ENCODE results near the gene PRH2.

PRH2 gene

DNA sequence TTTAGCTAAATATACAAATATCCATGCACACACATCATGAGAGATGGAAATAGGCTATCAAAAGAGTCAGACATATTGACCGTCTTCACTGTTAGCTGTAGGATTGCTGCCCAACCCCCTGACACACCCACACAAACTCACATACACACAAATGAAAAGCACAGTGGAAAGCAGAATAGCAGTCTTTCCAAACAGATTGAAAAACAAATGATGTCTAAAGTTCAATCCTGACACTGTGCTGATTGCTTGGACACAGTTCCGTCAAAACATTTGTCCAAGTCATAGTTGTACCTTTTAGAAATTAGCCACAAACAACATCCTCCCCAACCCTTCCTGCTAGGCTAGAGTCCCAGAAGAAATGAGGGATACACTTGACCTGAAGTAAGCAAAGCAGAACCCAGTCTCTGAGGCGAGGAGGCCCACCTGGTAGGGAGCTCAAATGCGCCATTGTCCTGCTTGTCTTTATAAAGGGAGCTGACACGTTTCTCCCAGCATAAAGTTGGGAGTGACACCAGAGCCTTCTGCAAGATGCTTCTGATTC is at the start of gene PRH2:
PRH2 (plus strand) TSS at position 491 of the 541 bp plus-strand sequence; CDS start at position 529, 38 bp downstream.
- DNase-seq = no peak

DNA sequence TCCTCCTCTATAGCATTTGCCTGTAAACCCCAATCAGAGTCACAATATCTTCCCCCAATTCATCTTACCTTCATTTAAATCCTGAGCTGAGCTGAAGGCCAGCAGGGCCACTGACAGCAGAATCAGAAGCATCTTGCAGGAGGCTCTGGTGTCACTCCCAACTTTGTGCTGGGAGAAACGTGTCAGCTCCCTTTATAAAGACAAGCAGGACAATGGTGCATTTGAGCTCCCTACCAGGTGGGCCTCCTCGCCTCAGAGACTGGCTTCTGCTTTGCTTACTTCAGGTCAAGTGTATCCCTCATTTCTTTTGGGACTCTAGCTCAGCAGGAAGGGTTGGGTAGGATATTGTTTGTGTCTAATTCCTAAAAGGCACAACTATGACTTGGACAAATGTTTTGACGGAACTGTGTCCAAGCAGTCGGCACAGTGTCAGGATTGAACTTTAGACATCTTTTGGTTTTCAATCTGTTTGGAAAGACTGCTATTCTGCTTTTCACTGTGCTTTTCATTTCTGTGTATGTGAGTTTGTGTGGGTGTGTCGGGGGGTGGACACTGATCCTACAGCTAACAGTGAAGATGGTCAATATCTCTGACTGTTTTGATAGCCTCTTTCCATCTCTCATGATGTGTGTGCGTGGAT is 44.8 kb upstream of the PRH2 start, which contains the start of gene PRH1:
PRH1 (minus strand) TSS at position 170 of the 640 bp plus-strand sequence; CDS start at position 132, 38 bp downstream.
- DNase-seq = no peak

DNA sequence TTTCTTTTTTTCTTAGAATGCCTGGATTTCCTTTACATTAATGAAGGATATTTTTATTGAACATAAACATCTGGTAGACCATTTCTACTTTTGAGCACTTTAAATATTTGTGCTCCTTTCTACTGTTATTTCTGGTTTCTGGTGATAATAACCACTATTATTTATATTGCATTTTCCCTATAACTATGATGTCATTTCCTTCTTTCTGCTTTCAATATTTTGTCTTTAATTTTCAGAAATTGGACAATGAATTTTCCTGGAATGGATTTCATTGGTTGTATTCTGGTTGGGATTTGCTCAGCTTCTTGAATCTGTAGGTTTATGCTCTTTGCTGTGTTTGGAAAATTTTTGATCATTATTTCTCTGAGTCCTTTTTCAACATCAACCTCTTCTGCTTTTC is 39.8 kb upstream of the PRH2 start:
- no peak for DNase-seq

DNA sequence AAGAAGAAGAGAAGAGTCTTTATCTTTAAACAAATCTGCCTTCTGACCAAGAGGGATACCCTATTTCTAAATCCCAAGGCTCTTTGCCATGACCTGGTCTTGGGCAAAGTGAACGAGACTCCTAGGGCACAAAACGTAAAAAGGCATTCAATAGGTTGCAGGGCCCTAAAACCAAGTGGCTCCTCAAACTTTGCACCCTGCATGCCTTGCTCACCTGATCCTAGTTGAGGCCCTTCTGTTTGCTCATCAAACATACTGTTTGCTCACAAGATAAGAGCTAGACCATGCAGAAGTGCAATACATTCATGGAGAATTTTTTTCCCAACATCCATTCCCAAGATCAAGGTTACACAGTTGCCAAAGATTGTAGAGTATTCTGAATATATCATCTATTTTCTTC is 37.1 kb upstream of the PRH2 start:
- DNase-seq = no peak

DNA sequence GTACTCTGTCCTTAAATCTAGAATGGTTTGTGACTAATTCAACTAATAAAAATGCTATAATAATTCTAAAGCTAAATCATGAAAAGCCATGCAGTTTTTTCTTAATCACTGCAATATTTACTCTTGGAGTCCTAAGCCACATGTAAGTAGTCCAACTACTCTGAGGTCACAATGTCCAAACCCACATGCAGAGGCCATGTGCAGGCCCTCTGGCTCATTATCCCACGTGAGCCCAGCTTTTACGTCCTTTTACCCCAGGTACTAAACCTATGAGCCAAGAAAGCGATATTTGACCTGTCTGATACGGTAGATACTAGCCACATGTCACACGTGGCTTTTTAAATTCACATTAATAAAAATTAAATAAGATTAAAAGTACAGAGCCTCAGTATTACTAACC is 32.2 kb upstream of the PRH2 start:
- DNase-seq = no peak

DNA sequence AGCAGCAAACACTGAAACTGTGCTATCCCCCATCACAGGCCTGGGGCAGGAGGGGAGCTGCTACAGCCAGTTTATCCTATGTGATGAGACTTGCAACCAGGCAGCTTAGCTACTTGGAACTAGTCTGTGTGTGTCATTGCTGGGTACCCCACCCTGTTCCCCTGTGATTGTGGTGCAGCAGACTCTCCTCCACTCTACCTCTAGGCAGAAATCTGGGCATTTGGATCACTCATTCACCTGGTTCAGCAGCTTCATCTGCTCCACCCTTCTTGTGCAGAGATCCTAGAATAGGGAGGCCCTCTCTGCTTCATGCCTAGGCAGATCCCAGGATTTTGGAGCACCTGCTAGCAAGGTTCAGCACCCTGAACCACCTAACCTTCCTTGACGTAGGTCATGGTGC is 28.5 kb upstream of the PRH2 start:
- no peak for DNase-seq

DNA sequence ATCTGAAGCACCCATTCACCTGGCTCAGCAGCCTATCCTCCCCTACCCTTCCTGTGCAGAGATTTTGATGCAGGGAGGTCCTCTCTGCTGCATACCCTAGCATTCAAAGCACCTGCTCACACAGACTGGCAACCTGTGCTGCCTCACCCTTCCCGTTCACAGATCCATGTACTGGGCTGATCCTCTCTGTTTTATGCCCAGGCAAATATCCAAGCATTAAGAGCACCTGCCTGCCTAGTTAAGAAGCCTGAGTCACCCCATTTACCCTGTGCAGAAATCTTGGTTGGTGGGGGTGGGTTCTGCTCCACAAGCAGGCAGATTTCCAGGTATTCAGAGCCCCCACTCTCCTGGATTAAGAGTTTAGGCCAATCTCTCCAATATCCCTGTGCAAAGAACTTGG is 28.1 kb upstream of the PRH2 start:
- no peak for DNase-seq

DNA sequence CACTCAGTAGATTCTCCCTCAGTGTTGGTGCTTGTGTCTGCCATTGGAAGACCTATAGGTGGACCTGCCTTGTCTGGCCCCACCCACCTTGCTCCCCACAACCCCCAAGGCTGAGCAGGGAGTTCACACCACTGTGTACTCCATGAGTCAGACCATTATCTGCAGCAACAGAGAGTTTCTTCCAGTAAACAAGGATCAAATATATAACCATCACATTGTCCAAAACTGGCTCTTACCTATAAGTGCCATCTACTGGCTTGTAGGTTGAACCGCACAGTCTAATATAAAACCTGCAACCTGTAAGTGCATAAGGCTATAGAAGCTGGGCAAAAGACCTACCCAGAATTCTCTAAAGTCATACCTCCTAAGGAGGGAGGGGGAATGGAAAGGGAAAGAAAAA is 27.6 kb upstream of the PRH2 start:
- DNase-seq = no peak

DNA sequence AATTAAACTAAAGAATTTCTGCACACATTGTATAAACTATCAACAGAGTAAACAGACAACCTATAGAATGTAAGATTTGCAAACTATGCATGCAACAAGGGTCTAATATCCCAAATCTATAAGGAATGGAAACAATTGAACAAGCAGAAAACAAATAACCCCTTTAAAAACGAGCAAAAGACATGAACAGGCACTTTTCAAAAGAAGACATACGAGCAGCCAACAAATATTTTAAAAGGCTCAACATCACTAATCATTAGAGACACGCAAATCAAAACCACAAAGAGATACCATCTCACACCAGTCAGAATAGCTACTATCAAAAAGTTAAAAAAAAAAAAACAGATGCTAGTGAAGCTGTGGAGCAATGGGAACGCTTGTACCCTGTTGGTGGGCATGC is 24.4 kb upstream of the PRH2 start:
- no peak for DNase-seq

DNA sequence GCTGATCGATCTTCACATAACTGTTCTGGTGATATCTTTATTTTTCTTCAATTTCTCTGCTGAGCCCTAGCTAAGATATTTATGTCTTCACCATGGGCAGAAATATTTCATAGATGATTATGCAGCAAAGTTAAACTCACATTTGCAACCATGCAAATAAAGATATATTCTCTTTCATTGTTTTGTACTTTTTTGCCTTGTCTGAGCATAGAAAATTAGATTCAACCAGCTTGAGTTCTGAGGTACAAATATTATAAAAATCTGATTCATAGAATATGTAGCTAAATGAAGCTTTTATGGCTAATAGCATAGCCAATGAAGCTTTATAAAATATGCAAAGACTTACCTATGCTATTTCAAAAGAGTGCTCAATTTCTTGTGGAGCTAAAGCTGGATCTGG is 19.6 kb upstream of the PRH2 start, which contains the start of gene TAS2R13:
TAS2R13 (minus strand) TSS at position 101 of the 400 bp plus-strand sequence. CDS start 264 bp downstream, outside the sequence.
- DNase-seq = no peak

DNA sequence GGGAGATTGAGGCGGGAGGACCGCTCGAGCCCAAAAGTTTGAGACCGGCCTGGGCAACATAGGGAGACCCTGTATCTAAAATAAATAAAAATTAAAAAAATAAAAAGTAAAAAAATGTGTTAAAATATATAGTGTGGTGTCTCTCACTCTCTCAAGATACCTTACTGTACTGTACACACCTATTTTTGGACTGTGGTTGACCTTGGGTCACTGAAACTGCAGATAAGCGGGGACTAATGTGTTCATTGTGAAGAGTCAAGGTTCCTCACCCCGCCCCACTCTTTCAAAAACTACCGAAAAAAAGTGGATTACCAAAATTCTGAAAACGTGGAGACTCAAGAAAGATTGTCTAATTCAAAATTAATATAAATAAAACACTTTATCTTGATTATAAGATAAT is 18.7 kb upstream of the PRH2 start:
- no peak for DNase-seq

DNA sequence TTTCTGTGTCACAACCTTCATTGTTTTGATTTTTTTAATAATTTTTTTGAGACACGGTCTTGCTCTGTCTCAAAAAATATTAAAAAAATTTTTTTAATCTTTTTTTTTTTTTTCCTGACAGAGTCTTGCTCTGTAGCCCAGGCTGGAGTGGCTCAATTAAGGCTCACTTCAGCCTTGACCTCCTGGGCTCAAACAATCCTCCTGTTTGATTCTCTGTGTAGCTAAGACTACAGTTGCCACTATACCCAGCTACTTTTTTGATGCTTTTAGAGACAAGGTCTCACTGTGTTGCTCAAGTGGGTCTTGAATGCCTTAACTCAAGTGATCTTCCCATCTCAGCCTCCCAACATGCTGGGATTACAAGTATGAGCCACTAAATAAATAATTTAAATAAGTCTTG is 9.2 kb upstream of the PRH2 start:
- no peak for DNase-seq

DNA sequence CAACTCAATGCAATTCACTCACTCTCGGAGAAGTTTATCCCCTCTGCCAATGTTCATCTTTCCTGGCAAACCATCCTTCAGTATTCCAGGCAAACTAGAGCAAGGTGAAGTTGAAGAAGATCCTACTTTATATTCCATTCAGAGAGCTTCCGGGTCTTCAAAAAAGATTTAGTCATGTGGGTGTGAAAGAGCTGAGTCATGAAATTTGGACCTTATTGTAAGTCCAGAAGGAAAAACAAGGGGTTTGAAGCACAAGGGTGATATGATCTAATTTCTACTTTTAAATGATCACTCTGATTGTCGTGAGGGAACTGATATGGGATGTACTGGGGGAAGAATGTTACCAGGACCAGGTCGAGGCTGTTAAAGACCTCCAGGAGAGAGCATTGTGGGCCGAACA is 2.8 kb upstream of the PRH2 start:
- no peak for DNase-seq

DNA sequence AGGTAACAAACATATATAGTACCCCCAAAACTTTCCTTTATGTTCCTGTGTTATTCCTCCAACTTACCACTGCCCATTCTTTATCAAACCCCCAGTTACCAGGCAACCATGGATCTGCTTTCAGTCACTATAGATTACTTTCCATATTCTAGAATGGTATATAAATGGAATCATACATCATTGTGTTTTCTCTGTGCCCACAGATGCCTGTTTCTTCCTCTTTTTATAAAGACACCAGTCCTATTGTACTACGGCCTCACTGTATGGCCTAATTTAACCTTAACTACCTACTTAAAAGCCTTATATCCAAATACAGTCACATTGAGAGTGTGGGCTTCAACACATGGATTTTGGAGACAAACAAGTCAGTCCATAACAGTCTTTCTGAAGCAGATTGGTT is 7.5 kb downstream of the PRH2 start:
- DNase-seq = no peak

DNA sequence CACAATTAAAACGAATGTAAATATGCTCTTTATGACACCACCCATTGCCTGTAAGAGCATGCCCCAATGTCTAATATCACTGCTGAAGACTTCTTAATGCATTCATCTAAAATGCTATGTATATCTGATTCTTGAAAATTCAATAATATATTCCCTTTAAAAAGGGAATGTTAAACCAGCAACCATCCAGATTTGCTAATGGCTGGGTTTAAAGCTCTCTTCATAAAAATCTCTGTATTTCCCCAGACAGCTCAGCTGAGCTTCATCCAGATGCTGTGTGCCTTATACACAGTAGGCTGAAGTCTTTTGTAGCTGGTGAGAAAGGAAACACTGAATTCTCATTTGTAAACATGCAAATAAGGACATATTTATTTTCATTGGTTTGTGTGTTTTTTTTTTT is 10.1 kb downstream of the PRH2 start, which contains the start of gene TAS2R14:
TAS2R14 (minus strand) TSS at position 101 of the 400 bp plus-strand sequence; CDS start at position 45, 56 bp downstream.
- no peak for DNase-seq

DNA sequence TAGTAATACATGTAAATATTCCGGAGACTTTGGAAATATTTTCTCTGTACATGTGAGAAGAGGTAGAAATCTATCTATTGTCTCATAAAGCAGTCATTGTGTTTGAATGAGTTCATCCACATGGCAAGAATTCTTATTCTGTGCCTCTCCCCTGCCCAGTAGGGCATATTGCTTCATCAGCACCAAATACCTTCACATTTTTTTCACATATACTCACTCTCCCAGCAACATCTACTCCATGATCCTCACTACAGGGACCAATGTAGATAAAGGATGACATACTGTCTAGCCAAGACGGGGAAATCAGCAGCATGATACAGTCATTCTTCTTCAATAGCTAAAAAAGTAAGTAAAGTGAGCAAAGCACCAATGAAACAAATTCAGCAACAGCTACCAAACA is 11.4 kb downstream of the PRH2 start:
- no peak for DNase-seq

DNA sequence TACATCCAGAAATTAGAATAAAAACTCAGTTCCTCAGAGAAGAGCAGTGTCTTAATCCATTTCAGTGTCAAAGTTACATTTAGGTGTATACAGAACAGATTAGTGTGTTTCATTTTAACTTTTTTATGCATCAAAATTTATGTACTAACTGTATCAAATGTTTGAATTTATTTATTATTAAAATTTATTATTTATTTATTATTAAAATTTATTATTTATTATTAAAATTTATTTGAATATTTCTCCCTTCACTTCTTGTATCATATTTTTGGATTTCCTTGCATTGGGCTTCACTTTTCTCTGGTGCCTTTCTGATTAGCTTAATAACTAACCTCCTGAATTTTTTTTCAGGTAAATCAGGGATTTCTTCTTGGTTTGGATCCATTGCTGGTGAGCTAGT is 12.3 kb downstream of the PRH2 start:
- DNase-seq = no peak

DNA sequence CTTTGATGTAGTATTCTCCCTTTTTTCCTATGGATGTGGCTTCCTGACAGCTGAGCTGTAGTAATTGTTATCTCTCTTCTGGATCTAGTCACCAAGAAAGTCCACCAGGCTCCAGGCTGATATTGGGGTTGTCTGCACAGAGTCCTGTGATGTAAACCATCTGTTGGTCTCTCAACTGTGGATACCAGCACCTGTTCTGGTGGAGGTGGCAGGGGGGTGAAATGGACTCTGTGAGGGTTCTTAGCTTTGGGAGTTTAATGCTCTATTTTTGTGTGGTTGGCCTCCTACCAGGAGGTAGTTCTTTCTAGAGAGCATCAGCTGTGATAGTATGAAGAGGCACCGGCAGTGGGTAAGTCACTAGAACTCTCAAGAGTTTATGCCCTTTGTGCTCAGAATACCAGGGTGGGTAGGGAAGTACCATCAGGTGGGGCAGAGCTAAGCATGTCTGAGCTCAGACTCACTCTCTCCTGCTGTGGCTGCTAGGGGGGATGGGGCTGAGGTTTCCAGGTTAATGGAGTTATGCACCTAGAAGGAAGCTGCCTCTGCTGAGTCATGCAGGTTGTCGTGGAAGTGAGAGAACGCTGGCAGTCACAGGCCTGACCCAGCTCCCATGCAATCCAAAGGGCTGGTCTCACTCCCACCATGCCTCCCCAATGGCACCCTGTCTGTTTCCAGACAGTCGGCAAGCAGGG is 13.0 kb downstream of the PRH2 start:
- DNase-seq = no peak

DNA sequence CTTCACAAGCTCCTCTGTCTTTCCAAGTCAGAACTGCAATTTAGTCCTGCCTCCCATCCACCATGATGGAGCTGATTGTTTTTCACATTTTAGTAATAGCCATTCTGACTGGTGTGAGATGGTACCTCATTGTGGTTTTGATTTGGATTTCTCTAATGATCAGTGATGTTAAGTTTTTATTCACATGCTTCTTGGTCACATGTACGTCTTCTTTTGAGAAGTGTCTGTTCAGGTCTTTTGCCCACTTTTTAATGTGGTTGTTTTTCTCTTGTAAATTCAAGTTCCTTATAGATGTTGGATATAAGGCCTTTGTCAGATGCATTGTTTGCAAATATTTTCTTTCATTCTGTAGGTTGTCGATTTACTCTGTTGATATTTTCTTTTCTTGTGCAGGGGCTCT is 14.1 kb downstream of the PRH2 start:
- no peak for DNase-seq

DNA sequence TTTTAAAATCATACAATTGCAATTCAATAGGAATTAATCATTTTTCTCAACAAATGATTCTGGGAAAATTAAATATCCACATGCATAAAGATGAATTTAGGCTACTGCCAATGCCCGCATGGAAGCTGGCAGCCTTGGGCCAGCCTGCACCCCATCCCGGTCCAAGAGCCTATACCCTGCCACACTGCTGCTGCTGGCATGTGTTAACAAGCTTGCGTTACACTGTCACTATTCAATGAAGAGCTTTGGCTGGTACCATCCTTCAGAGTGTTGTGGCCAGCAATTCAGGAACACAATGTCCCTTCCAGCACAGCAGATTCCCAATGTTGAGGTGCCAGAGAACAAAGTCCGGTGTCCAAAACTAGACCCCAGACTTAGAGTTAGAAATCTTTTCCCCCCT is 23.6 kb downstream of the PRH2 start:
- DNase-seq = no peak

DNA sequence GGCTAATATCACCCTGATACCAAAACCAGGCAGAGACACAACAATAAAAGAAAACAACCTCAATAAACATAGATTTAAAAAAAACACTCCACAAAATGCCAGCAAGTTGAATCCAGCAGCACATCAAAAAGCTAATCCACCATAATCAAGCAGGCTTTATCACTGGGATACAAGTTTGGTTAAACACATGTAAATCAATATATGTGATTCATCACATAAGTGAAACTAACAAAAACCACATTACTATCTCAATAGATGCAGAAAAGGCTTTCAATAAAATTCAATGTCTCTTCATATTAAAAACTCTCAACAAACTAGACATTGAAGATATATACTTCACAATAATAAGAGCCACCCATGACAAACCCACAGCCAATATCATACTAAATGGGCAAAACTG is 27.0 kb downstream of the PRH2 start:
- DNase-seq = no peak

DNA sequence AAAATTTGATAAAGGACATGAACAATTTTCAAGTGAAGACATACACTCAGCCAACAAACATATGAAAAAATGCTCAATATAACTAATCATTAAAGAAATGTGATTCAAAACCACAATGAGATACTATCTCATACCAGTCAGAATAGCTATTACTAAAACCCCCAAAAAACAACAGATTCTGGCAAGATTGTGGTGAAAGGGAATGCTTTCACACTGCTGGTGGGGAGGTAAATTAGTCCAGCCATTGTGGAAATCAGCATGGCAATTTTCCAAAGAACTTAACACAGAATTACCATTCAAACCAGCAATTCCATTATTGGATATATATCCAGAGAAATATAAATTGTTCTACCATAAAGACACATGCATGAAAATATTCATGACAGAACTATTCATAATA is 28.7 kb downstream of the PRH2 start:
- no peak for DNase-seq

DNA sequence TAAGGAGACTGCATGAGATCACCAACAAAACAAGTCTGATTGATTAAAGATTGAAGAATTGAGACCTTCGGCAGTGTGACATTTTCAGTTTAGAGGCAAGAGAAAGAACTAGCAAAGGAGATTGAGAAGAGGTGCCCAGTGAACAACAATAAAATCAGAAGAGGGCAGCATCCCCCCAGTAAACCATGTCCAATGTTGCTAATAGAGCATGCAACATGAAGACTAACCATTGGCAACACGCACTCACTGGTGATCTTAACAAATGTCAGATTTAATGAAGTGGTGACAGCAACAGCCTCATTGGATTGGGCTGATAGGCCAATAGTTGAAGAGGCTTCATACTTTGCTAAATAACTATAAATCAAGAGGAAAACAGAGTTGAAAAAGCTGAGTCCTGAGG is 30.8 kb downstream of the PRH2 start:
- no peak for DNase-seq

DNA sequence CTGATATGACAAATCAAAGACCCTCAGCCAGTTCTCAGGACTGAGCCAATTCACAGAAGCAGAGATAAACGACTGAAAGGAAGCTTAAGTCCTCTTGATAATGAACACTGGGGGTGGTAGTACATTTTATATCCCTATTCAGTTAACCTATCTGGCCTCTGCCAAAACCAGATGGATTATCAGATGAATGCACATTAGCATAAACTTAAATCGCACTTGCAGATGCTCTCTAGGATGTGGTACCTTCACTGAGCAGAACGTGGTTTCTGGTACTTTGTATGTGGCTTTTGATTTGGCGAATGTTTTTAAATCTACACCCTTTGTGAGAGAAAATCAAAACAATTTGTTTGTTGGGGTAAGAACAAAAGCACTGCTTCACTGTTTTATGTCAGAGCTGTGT is 31.2 kb downstream of the PRH2 start:
- DNase-seq = no peak
